Naive thymus-derived CD8-positive, alpha-beta T cell (primary cell): ENCODE data around the gene DBI. TPM values are rescaled to one million over a fixed set of nuclear protein-coding genes. Genes with fewer than 3 reads are reported as not detected.
"Not testable (repeated sequence)": the region's sequence is repeated elsewhere in the genome, so short reads cannot be mapped to it uniquely, and the experiment has no call there.

ENCODE experiments used
- ATAC-seq, 2 donors: fragments of 150-1000 bp; cut with Tn5 transposase in 1 of 2; sonication (Bioruptor Pico), chemical (Tn5 transposase) in 1 of 2; 1 replicate in 1 of 2; 2 replicates in 1 of 2; pipeline ENCODE4 v1.10.0; 2021; ENCODE audit warnings: mild to moderate bottlenecking in 2 of 2, moderate library complexity in 2 of 2
- POLR2A ChIA-PET: fragments of 350-600 bp; sonication (Branson Sonifier 250); formaldehyde crosslinking; loops from one replicate; lab custom pipeline; 2021; ENCODE audit warnings: antibody characterized with exemption; lab: Charles Lee
- DNase-seq, 10 donors: peaks; one replicate each; pipeline versions ENCODE4 v3.0.0 to v3.0.0-alpha.2; 2020 to 2022
- H3K27ac Mint-ChIP-seq, 10 donors: one replicate each; pipeline ENCODE4 v1.8.0; 2020 to 2022; ENCODE audit warnings: mild to moderate bottlenecking in 10 of 10, mixed read lengths in 10 of 10, moderate library complexity in 4 of 10, inconsistent platforms in 1 of 10
- H3K27me3 Mint-ChIP-seq, 5 donors: one replicate each; pipeline ENCODE4 v1.8.0; 2021 to 2022; ENCODE audit warnings: mixed read lengths in 5 of 5
- H3K36me3 Mint-ChIP-seq, 3 donors: one replicate each; pipeline ENCODE4 v1.8.0; 2020 to 2022; ENCODE audit warnings: mixed read lengths in 3 of 3, mild to moderate bottlenecking in 2 of 3, inconsistent platforms in 1 of 3
- H3K4me1 Mint-ChIP-seq, 4 donors: one replicate each; pipeline ENCODE4 v1.8.0; 2021 to 2022; ENCODE audit warnings: mixed read lengths in 4 of 4
- H3K4me3 Mint-ChIP-seq, 10 donors: one replicate each; pipeline ENCODE4 v1.8.0; 2020 to 2022; ENCODE audit warnings: mild to moderate bottlenecking in 10 of 10, mixed read lengths in 10 of 10, moderate library complexity in 6 of 10, inconsistent platforms in 1 of 10
- H3K9me3 Mint-ChIP-seq, 9 donors: one replicate each; pipeline ENCODE4 v1.8.0; 2020 to 2022; ENCODE audit warnings: mixed read lengths in 9 of 9, mild to moderate bottlenecking in 3 of 9, inconsistent platforms in 1 of 9, moderate library complexity in 1 of 9
- polyA plus RNA-seq, 3 donors: library from polyadenylated mRNA; unstranded; fragments of 300-500 nt; fragmentation: Illumina TruSeq; gene quantifications; one replicate each; pipeline ENCODE4 v1.2.3, GENCODE V29; 2021
- total RNA-seq, 8 experiments: library from RNA in 2 of 8; stranded (reverse) in 2 of 8; gene quantifications; one replicate each; pipeline ENCODE4 v1.2.3 and lab custom pipeline; 2021 to 2026

DBI gene
- total and polyA plus RNA-seq, 5 experiments from 2014 or later, result 41.5 to 374 (median 249) TPM

DNA sequence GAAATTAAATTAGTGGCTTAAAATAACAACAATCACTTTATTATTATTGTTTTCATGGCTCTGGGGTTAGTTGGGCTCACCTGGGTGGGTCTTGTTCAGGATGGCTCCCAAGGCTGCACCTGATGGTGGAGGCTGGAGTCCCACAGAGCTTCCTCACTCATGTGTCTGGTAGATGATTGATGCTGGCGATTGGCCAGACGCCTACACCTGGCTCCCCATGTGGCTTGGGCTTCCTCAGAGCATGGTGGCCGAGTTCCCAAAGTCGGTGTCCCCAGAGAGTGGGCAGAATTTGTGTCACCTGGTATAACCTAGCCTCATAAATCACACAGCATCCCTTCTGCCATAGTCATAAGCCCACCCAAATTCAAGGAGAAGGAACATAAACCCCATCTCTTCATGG lies 18.2 kb downstream of the DBI start:
- POLR2A ChIA-PET, result no interaction called here
- Mint-ChIP-seq H3K4me1 (peaks cover 0 to 6% (median 1%) of the 10 kb centered on the region in 4 donors), H3K27ac (peak overlapping the region in 1 of 10 donors; percentile 43), H3K36me3 (no peaks in the 10 kb centered on the region), H3K9me3 (no peaks in the 10 kb centered on the region), H3K4me3 (no peak overlapping the region), H3K27me3 (peaks cover 2 to 15% (median 7%) of the 10 kb centered on the region in 5 donors)
- DNase-seq, result no peak
- ATAC-seq, result no peak

DNA sequence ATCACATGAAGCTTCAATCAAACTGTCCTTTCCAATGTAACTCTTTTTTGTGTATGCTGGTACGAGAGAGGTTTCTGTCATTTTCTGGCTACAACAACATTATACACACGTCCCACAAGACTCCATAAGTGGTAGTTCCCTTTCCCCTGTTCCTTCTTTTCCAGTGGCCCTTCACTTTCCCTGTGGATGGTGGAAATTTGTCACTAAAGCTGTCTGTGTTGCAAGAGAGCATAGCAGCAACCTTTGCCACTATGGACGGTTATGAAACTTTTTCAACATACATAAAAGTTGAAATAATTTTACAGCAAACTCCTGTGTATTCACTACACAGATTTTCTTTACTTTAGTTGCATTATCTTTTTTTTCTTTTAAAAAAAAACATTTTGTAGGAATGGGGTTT lies 18.7 kb downstream of the DBI start:
- POLR2A ChIA-PET, result no interaction called here
- no peaks in the 10 kb centered on the region for H3K36me3 Mint-ChIP-seq
- DNase-seq (no peak), ATAC-seq (no peak)
- H3K27me3 Mint-ChIP-seq, result peaks cover 2 to 15% (median 7%) of the 10 kb centered on the region in 5 donors
- no peaks in the 10 kb centered on the region for H3K9me3 Mint-ChIP-seq
- peaks cover 0 to 6% (median 1%) of the 10 kb centered on the region in 4 donors for H3K4me1 Mint-ChIP-seq
- no peak overlapping the region for H3K27ac Mint-ChIP-seq
- no peak overlapping the region for H3K4me3 Mint-ChIP-seq

GRCh38 chr2:119387381-119388129 lies 20.8 kb downstream of the DBI start:
- no peak for DNase-seq
- no peaks in the 10 kb centered on the region for H3K36me3 Mint-ChIP-seq
- no peak for ATAC-seq
- peaks cover 0 to 6% (median 1%) of the 10 kb centered on the region in 4 donors for H3K4me1 Mint-ChIP-seq
- POLR2A ChIA-PET, result interaction anchor here (1.7 kb wide), 1 partner anchor 21 kb away, joined by 4 read pairs; the partner anchor contains the start of genes C2orf76 and DBI
- peaks cover 2 to 15% (median 5%) of the 10 kb centered on the region in 5 donors for H3K27me3 Mint-ChIP-seq
- no peak overlapping the region for H3K27ac Mint-ChIP-seq
- no peaks in the 10 kb centered on the region for H3K9me3 Mint-ChIP-seq
- H3K4me3 Mint-ChIP-seq, result no peak overlapping the region

DNA sequence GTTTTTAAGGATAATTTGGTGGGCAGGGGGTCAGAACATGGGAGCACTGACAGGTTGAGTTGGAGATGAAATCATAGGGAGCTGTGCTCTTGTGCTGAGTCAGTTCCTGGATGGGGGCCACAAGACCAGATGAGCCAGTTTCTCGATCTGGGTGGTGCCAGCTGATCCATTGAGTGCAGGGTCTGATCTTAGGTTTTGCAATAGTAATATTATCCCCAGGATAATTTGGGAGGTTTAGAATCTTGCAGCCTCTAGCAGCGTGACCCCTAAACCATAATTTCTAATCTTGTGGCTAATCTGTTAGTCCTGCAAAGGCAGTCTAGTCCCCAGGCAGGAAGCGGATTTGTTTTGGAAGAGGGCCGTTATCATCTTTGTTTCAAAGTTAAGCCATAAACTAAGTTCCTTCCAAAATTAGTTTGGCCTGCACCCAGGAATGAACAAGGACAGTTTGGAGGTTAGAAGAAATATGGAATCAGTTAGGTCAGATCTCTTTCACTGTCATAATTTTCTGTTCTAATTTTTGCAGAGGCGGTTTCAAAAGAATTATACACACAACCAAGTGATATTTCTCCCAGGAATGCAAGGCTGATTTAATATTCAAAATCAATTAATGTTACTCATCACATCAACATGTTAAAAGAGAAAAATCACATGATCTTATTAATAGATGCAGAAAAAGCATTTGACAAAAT lies 23.0 kb downstream of the DBI start:
- Mint-ChIP-seq H3K36me3 (no peaks in the 10 kb centered on the region), H3K4me1 (peaks cover 0 to 6% (median 1%) of the 10 kb centered on the region in 4 donors), H3K4me3 (no peak overlapping the region), H3K27me3 (peaks cover 0 to 8% (median 3%) of the 10 kb centered on the region in 5 donors), H3K9me3 (no peaks in the 10 kb centered on the region), H3K27ac (no peak overlapping the region)
- ATAC-seq, result no peak
- DNase-seq, result no peak
- POLR2A ChIA-PET, result no interaction called here

GRCh38 chr2:119393971-119394748 lies 27.4 kb downstream of the DBI start:
- H3K9me3 Mint-ChIP-seq, result no peaks in the 10 kb centered on the region
- H3K36me3 Mint-ChIP-seq, result no peaks in the 10 kb centered on the region
- peaks cover 0 to 3% (median 2%) of the 10 kb centered on the region in 5 donors for H3K27me3 Mint-ChIP-seq
- no peaks in the 10 kb centered on the region for H3K4me1 Mint-ChIP-seq
- no peak overlapping the region for H3K4me3 Mint-ChIP-seq
- no peak for DNase-seq
- no peak for ATAC-seq
- POLR2A ChIA-PET, result no interaction called here
- no peak overlapping the region for H3K27ac Mint-ChIP-seq

- no peak for ATAC-seq
- Mint-ChIP-seq H3K4me3 (no peak overlapping the region), H3K4me1 (no peaks in the 10 kb centered on the region), H3K36me3 (no peaks in the 10 kb centered on the region), H3K27ac (peak overlapping the region in 1 of 10 donors; percentile 54), H3K9me3 (no peaks in the 10 kb centered on the region), H3K27me3 (peaks cover 0 to 6% (median 3%) of the 10 kb centered on the region in 5 donors)
- POLR2A ChIA-PET, result no interaction called here
- no peak for DNase-seq
Observed at GRCh38 chr2:119397196-119397595, 30.4 kb downstream of the DBI start.

GRCh38 chr2:119402106-119402505 lies 35.3 kb downstream of the DBI start:
- H3K27ac Mint-ChIP-seq, result no peak overlapping the region
- no peak overlapping the region for H3K4me3 Mint-ChIP-seq
- POLR2A ChIA-PET, result no interaction called here
- H3K9me3 Mint-ChIP-seq, result no peaks in the 10 kb centered on the region
- no peaks in the 10 kb centered on the region for H3K4me1 Mint-ChIP-seq
- ATAC-seq (no peak), DNase-seq (no peak)
- H3K27me3 Mint-ChIP-seq, result peaks cover 0 to 8% (median 3%) of the 10 kb centered on the region in 5 donors
- no peaks in the 10 kb centered on the region for H3K36me3 Mint-ChIP-seq

GRCh38 chr2:119402645-119403560 lies 36.1 kb downstream of the DBI start:
- POLR2A ChIA-PET, result no interaction called here
- Mint-ChIP-seq H3K4me3 (no peak overlapping the region), H3K9me3 (no peaks in the 10 kb centered on the region)

GRCh38 chr2:119403618-119404017 lies 36.8 kb downstream of the DBI start:
- ATAC-seq, DNase-seq, H3K4me3 Mint-ChIP-seq, H3K4me1 Mint-ChIP-seq, H3K36me3 Mint-ChIP-seq, H3K27me3 Mint-ChIP-seq, H3K9me3 Mint-ChIP-seq, POLR2A ChIA-PET: not testable (repeated sequence)
- H3K27ac Mint-ChIP-seq, result peak overlapping the region in 2 of 10 donors; percentile 34 to 57

More at GRCh38 chr2:119402645-119403560, 36.1 kb downstream of the DBI start:
- Mint-ChIP-seq H3K4me1 (no peaks in the 10 kb centered on the region), H3K36me3 (no peaks in the 10 kb centered on the region), H3K27ac (peak overlapping the region in 1 of 10 donors; percentile 57), H3K27me3 (peaks cover 0 to 8% (median 3%) of the 10 kb centered on the region in 5 donors)
- ATAC-seq (no peak), DNase-seq (no peak)

DNA sequence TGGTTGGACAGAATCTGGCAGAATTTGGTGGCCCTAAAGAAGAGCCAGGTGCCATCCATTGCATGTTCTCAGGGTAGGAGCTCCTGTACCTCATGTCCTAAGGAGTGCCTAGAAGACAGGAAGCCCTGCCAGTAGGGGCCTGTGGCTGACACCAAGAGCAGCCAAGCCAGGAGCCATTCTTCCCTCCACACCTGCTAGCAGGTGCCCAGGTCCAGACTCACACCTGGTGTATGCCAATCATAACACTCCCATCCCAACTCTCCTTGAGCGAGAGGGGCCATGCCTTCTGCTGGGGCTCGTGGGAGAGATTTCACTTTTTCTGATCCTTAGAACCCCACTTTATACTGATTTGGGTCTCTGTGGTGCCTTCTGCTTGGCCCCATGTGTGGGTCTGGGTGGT lies 38.4 kb downstream of the DBI start:
- Mint-ChIP-seq H3K4me3 (no peak overlapping the region), H3K4me1 (no peaks in the 10 kb centered on the region), H3K36me3 (no peaks in the 10 kb centered on the region), H3K27ac (no peak overlapping the region), H3K9me3 (no peaks in the 10 kb centered on the region), H3K27me3 (peaks cover 0 to 8% (median 0%) of the 10 kb centered on the region in 5 donors)
- DNase-seq (no peak), ATAC-seq (no peak)
- POLR2A ChIA-PET, result no interaction called here

DNA sequence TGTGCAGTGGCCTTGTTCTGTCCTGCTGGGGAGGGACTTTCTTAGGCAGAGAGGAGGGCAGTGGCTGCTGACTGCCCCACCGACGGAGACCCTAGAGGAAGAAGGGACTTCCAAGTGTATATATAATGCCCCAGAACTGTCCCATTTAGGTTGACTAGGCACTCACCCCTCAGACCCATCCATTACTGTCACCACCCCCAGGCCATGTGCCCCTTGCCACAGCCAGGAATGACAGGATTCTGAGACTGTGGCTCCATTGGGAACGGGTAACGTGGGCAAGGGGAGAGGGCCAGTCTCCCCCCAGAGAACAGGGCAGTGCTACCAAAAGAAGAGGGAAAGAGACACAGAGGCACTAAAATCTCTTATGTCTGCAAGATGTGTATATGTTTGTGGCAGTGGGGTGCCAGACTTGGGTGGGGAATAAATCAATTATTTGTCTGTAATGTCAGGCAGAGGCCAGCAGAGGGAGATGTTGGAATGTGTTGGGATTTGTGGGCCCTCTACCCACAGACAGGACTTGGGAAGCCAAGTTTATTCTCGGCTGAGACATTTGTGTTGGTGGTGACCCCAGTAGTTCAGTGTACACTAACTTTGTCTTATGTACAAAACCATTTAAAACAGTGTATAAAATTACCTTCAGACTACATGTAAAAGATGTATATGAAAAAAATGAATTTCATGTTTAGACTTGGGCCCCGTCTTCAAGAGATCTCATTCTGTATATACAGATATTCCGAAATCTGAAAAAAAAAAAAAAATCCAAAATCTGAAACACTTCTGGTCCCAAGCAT lies 40.8 kb downstream of the DBI start:
- ATAC-seq (no peak), DNase-seq (peak in 5 of 10 donors; percentile 8 to 43 (median 31))
- H3K4me1 Mint-ChIP-seq, result no peaks in the 10 kb centered on the region
- POLR2A ChIA-PET, result no interaction called here
- H3K4me3 Mint-ChIP-seq, result no peak overlapping the region
- peak overlapping the region in 1 of 10 donors; percentile 60 for H3K27ac Mint-ChIP-seq
- H3K27me3 Mint-ChIP-seq, result peaks cover 0 to 4% (median 0%) of the 10 kb centered on the region in 5 donors
- H3K36me3 Mint-ChIP-seq, result no peaks in the 10 kb centered on the region
- H3K9me3 Mint-ChIP-seq, result no peaks in the 10 kb centered on the region
